GM13976 (cell line): ENCODE measurements around the gene DLEC1.
"Not testable (repeated sequence)": the region's sequence is repeated elsewhere in the genome, so short reads cannot be mapped to it uniquely, and the experiment has no call there.

Experiments used
- DNase-seq: peaks from one replicate; pipeline ENCODE4 v3.0.0; 2012; ENCODE audit warnings: low spot score
- CTCF ChIP-seq: IDR thresholded peaks from 2 replicates; pipeline ENCODE4 v1.5.1; 2012; ENCODE audit warnings: borderline replicate concordance, mild to moderate bottlenecking; ENCODE audit not compliant: insufficient read depth; ENCODE audit errors: extremely low read depth, missing control alignments, control extremely low read depth
- in situ Hi-C: fragments of 300-500 bp; cut with MboI; formaldehyde crosslinking; loops from one replicate; pipeline ENCODE4 v1.12.0; 2022; ENCODE audit warnings: low sequenced_read_pairs, mixed read lengths, inconsistent platforms; ENCODE audit not compliant: unreplicated experiment

DLEC1 gene

GRCh38 chr3:38031022-38031994 is 7.7 kb upstream of the DLEC1 start:
- no peak for TF ChIP-seq CTCF
- in situ Hi-C loops = no loop called here
- no peak for DNase-seq

- no peak for DNase-seq
- no peak for TF ChIP-seq CTCF
- in situ Hi-C loops = no loop called here
Observed at GRCh38 chr3:38032328-38032865, 6.6 kb upstream of the DLEC1 start.

- DNase-seq, in situ Hi-C loops: not testable (repeated sequence)
Observed at GRCh38 chr3:38033586-38033985, 5.4 kb upstream of the DLEC1 start.

GRCh38 chr3:38034335-38034734 is 4.7 kb upstream of the DLEC1 start:
- in situ Hi-C loops, DNase-seq: not testable (repeated sequence)

- DNase-seq = no peak
Observed at GRCh38 chr3:38036286-38036685, 2.7 kb upstream of the DLEC1 start.

GRCh38 chr3:38036906-38037305 is 2.1 kb upstream of the DLEC1 start:
- no peak for DNase-seq
- TF ChIP-seq CTCF = no peak
- in situ Hi-C loops = no loop called here

More at GRCh38 chr3:38036286-38036685, 2.7 kb upstream of the DLEC1 start:
- in situ Hi-C loops = no loop called here
- no peak for TF ChIP-seq CTCF

GRCh38 chr3:38038447-38038911 is 529 bp upstream of the DLEC1 start:
- in situ Hi-C loops = no loop called here
- no peak for TF ChIP-seq CTCF
- no peak for DNase-seq
